GM23338 (cell line): ENCODE data around the gene ENOX1. TPM values are rescaled to one million over a fixed set of nuclear protein-coding genes. Genes with fewer than 3 reads are reported as not detected.

ENCODE experiments used
- ATAC-seq: fragments of 200-7000 bp; cut with Tn5 transposase; 3 replicates; pipeline ENCODE4 v1.9.1; 2020
- DNase-seq: peaks from one replicate; pipeline ENCODE4 v3.0.0-alpha.2; 2015; ENCODE audit warnings: low spot score
- H2AFZ ChIP-seq: fragments of 200-600 bp; sonication (generic); 2 replicates; pipeline ENCODE4 v1.8.0; 2016; ENCODE audit warnings: antibody characterized with exemption, mild to moderate bottlenecking, moderate library complexity
- H3F3A ChIP-seq: fragments of 200-600 bp; sonication (generic); replicated peaks from 2 replicates; pipeline ENCODE4 v1.8.0; 2017; ENCODE audit warnings: antibody characterized with exemption, mixed run types, low read depth
- H3K27ac ChIP-seq: fragments of 200-600 bp; sonication (generic); 2 replicates; pipeline ENCODE4 v1.6.1; 2016; ENCODE audit warnings: low read depth
- H3K27me3 ChIP-seq: fragments of 200-600 bp; sonication (generic); 2 replicates; pipeline ENCODE4 v1.8.0; 2016; ENCODE audit warnings: mild to moderate bottlenecking, mixed run types, moderate library complexity; ENCODE audit not compliant: insufficient read depth
- H3K36me3 ChIP-seq: fragments of 200-600 bp; sonication (generic); 2 replicates; pipeline ENCODE4 v1.8.0; 2016; ENCODE audit warnings: mild to moderate bottlenecking; ENCODE audit not compliant: insufficient read depth
- H3K4me1 ChIP-seq: fragments of 200-600 bp; sonication (generic); 2 replicates; pipeline ENCODE4 v1.8.0; 2016; ENCODE audit warnings: mild to moderate bottlenecking, moderate library complexity; ENCODE audit not compliant: insufficient read depth
- H3K4me2 ChIP-seq: fragments of 200-600 bp; sonication (generic); 2 replicates; pipeline ENCODE4 v1.7.1; 2017; ENCODE audit warnings: mixed run types
- H3K4me3 ChIP-seq: fragments of 200-600 bp; sonication (generic); 2 replicates; pipeline ENCODE4 v1.6.1; 2016; ENCODE audit warnings: mixed run types
- H3K79me2 ChIP-seq: fragments of 200-600 bp; sonication (generic); replicated peaks from 2 replicates; pipeline ENCODE4 v1.8.0; 2017; ENCODE audit warnings: mild to moderate bottlenecking; ENCODE audit not compliant: insufficient read depth
- H3K9me2 ChIP-seq: fragments of 200-600 bp; sonication (generic); 2 replicates; pipeline ENCODE4 v1.8.0; 2017; ENCODE audit not compliant: insufficient read depth
- H4K20me1 ChIP-seq: fragments of 200-600 bp; sonication (generic); replicated peaks from 2 replicates; pipeline ENCODE4 v1.8.0; 2017; ENCODE audit warnings: mild to moderate bottlenecking; ENCODE audit not compliant: insufficient read depth
- H3K27ac Mint-ChIP-seq: 2 replicates; pipeline ENCODE4 v1.8.0; 2020; ENCODE audit warnings: inconsistent platforms, mild to moderate bottlenecking, moderate library complexity, mixed read lengths
- H3K27me3 Mint-ChIP-seq: 3 replicates; pipeline ENCODE4 v1.8.0; 2022; ENCODE audit warnings: low read depth, mild to moderate bottlenecking, moderate library complexity, mixed read lengths, inconsistent platforms; ENCODE audit not compliant: insufficient read depth, poor library complexity
- H3K36me3 Mint-ChIP-seq: 3 replicates; pipeline ENCODE4 v1.8.0; 2021; ENCODE audit warnings: low read depth, mild to moderate bottlenecking, inconsistent platforms, moderate library complexity, mixed read lengths
- H3K4me1 Mint-ChIP-seq: 3 replicates; pipeline ENCODE4 v1.8.0; 2020; ENCODE audit warnings: mild to moderate bottlenecking, inconsistent platforms, mixed read lengths
- H3K4me3 Mint-ChIP-seq: 3 replicates; pipeline ENCODE4 v1.8.0; 2021; ENCODE audit warnings: moderate library complexity, mild to moderate bottlenecking, inconsistent platforms, mixed read lengths
- H3K9me3 Mint-ChIP-seq: 3 replicates; pipeline ENCODE4 v1.8.0; 2020; ENCODE audit warnings: moderate library complexity, mild to moderate bottlenecking, inconsistent platforms, mixed read lengths
- CREB1 ChIP-seq: fragments of 250-450 bp; sonication (Bioruptor Pico); IDR thresholded peaks from 2 replicates; pipeline ENCODE4 v1.5.0; 2020; ENCODE audit warnings: low read depth, mild to moderate bottlenecking, moderate library complexity
- CTCF ChIP-seq, 2 experiments: fragments of 200-600 bp in 1 of 2; sonication (generic) in 1 of 2; conservative IDR thresholded peaks; 2 replicates each; pipeline versions ENCODE4 v1.5.1 to v1.6.1; 2016 to 2017; ENCODE audit warnings: antibody characterized with exemption in 2 of 2, low read depth in 2 of 2, mild to moderate bottlenecking in 2 of 2, moderate library complexity in 1 of 2
- ETS1 ChIP-seq: IDR thresholded peaks from 2 replicates; pipeline ENCODE4 v1.6.1; 2016; ENCODE audit warnings: antibody characterized with exemption
- EZH2 ChIP-seq: fragments of 200-600 bp; sonication (generic); IDR thresholded peaks from one replicate; pipeline ENCODE4 v1.8.0; 2017; ENCODE audit warnings: antibody characterized with exemption, mild to moderate bottlenecking, low read depth; ENCODE audit not compliant: unreplicated experiment
- EZH2phosphoT487 ChIP-seq: fragments of 200-600 bp; sonication (generic); IDR thresholded peaks from one replicate; pipeline ENCODE4 v1.8.1; 2018; ENCODE audit warnings: antibody characterized with exemption; ENCODE audit not compliant: unreplicated experiment
- JUNB ChIP-seq: IDR thresholded peaks from one replicate; pipeline ENCODE4 v1.6.1; 2016; ENCODE audit warnings: antibody characterized with exemption; ENCODE audit not compliant: unreplicated experiment
- NANOG ChIP-seq: IDR thresholded peaks from 2 replicates; pipeline ENCODE4 v1.6.1; 2016; ENCODE audit warnings: antibody characterized with exemption, borderline replicate concordance
- POLR2AphosphoS5 ChIP-seq: IDR thresholded peaks from 2 replicates; pipeline ENCODE4 v1.6.1; 2016; ENCODE audit warnings: antibody characterized with exemption, low read depth
- REST ChIP-seq: IDR thresholded peaks from one replicate; pipeline ENCODE4 v1.6.1; 2018; ENCODE audit warnings: antibody characterized with exemption; ENCODE audit not compliant: unreplicated experiment
- STAT1 ChIP-seq: IDR thresholded peaks from one replicate; pipeline ENCODE4 v1.6.1; 2016; ENCODE audit warnings: antibody characterized with exemption; ENCODE audit not compliant: unreplicated experiment
- ZNF114 ChIP-seq: fragments of 250-450 bp; sonication (Bioruptor Pico); IDR thresholded peaks from 2 replicates; pipeline ENCODE4 v1.5.0; 2020; ENCODE audit warnings: mild to moderate bottlenecking, moderate library complexity
- ZNF331 ChIP-seq: fragments of 250-450 bp; sonication (Bioruptor Pico); IDR thresholded peaks from 2 replicates; pipeline ENCODE4 v1.5.0; 2020; ENCODE audit warnings: low read depth, mild to moderate bottlenecking, moderate library complexity
- ZNF462 ChIP-seq: fragments of 250-450 bp; sonication (Bioruptor Pico); IDR thresholded peaks from 2 replicates; pipeline ENCODE4 v1.5.0; 2020; ENCODE audit warnings: mild to moderate bottlenecking, moderate library complexity
- polyA plus RNA-seq: library from polyadenylated mRNA; unstranded; fragments of >200 nt; fragmentation: Nextera tagmentation; extraction: Ambion mirVana; gene quantifications from 2 replicates; pipeline ENCODE4 v1.2.1, GENCODE V29; 2016
- total RNA-seq: library from RNA; depleted of rRNA; stranded (reverse); fragments of >200 nt; shearing (Covaris generic); gene quantifications from 2 replicates; pipeline ENCODE4 v1.2.3, GENCODE V29; 2014

The ENOX1 gene
- total and polyA plus RNA-seq, 2 experiments from 2014 or later: 0.66 to 0.81 TPM

- TF ChIP-seq CTCF (conservative IDR thresholded peaks at IDR 0.05; ENCODE audit: low read depth in 2 of 2): no peak
- no peak for TF ChIP-seq ZNF462 (CRISPR knock-in tag)
- TF ChIP-seq EZH2: no peak
- TF ChIP-seq POLR2AphosphoS5: no peak
- TF ChIP-seq STAT1: no peak
- no peak for TF ChIP-seq ETS1
- TF ChIP-seq ZNF331 (CRISPR knock-in tag): no peak
- TF ChIP-seq JUNB: no peak
- TF ChIP-seq EZH2phosphoT487: no peak
- no peak for TF ChIP-seq ZNF114
- TF ChIP-seq CREB1: no peak
- TF ChIP-seq NANOG: no peak
- no peak for TF ChIP-seq REST
- H3F3A ChIP-seq: no peaks in the 10 kb centered on the region
- no peaks in the 10 kb centered on the region for H3K4me1 ChIP-seq
These were observed 565.2 kb downstream of the ENOX1 start for GRCh38 chr13:43221611-43222010.

More at GRCh38 chr13:43221611-43222010, 565.2 kb downstream of the ENOX1 start:
- H3K36me3 Mint-ChIP-seq: no peaks in the 10 kb centered on the region
- ATAC-seq: no peak
- no peak for DNase-seq
- peaks cover 3% of the 10 kb centered on the region for H3K4me1 Mint-ChIP-seq
- Histone ChIP-seq H3K27me3 (no peaks in the 10 kb centered on the region), H3K79me2 (no peaks in the 10 kb centered on the region), H3K27ac (no peak overlapping the region), H3K4me2 (no peak overlapping the region), H4K20me1 (no peaks in the 10 kb centered on the region), H3K36me3 (no peaks in the 10 kb centered on the region), H3K4me3 (no peak overlapping the region), H3K9me2 (no peaks in the 10 kb centered on the region), H2AFZ (no peak overlapping the region)
- no peak overlapping the region for H3K27ac Mint-ChIP-seq
- no peaks in the 10 kb centered on the region for H3K9me3 Mint-ChIP-seq
- no peak overlapping the region for H3K4me3 Mint-ChIP-seq
- H3K27me3 Mint-ChIP-seq: peaks cover 5% of the 10 kb centered on the region
